ENCODE results near the gene ULK4. TPM values are rescaled to one million over a fixed set of nuclear protein-coding genes. Genes with fewer than 3 reads are reported as not detected.
A peak's percentile ranks its signal among the peaks of the same experiment; 100 is the strongest.
"Not testable (repeated sequence)": the region's sequence is repeated elsewhere in the genome, so short reads cannot be mapped to it uniquely, and the experiment has no call there.

ULK4 gene
- polyA plus RNA-seq (ENCODE audit: insufficient read length in 12 of 12), result 1 to 10 TPM in 10 of 12 donors, not detected in 2; 1.2 to 2.7 (median 2.0) TPM
- long read RNA-seq, donor 1, partial matches to known transcripts, result 0 of 1 reads
- long read RNA-seq, donor 1, other reads (novel, unspliced or antisense), result 0 of 1 reads
- long read RNA-seq, donor 2, result 0 reads
- long read RNA-seq, donor 3, result 0 reads
- long read RNA-seq, donor 4, result 0 reads
- long read RNA-seq, donor 5, partial matches to known transcripts, result 0 of 1 reads
- long read RNA-seq, donor 5, other reads (novel, unspliced or antisense), result 0 of 1 reads
- long read RNA-seq, donor 6, partial matches to known transcripts, result 0 of 1 reads
- long read RNA-seq, donor 6, other reads (novel, unspliced or antisense), result 0 of 1 reads
- long read RNA-seq, donor 7, result 0 reads
- long read RNA-seq, donor 8, result 0 reads
- long read RNA-seq, donor 9, result 0 reads
- long read RNA-seq, donor 10, result 0 reads
- long read RNA-seq, donor 11, result 0 reads

DNA sequence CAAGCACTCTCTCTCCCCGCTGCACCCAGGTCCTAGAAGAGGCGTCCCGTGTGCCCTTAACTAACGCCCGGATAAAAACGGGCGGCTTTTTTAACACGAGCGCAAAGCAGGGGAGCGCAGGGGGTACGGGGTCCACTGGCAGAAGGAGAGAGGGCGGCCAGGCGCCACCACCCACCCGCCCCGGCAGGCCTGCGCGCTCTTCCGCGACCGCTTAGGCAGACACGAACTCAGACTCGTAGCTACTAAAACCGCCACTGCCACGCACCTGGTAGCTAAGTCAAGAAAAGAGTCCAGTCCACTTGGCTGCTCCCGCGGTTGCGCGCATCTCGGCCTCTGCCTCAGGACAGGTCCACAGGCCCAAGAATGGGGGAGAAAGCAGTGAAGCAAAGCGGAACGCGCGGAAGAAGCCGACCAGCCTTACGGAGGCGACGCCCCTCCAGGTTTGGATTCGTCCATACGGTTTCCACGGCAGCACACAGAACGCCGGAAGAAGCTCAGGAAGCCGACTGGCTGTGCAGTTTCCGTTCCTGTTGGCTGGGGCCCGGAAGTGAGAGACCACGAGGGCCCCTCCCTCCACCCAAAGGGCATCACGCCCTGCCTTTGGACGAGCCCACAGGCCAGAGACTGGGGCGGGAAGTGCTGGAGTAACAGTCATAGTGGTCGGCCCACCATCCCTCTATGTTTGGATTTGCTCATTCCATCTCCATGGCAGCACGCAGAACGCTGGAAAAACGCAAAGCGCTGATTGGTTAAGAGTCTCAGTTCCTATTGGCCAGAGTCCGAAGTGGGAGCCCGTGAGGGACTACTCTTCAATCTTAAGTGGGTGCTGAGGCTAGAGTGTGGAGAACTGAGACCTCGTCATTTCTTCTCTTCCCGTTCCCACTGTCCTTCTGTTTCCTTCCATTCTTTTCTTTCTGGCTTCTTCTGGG, at the start of gene ULK4:
ULK4 (minus strand) TSS at position 353 of the 929 bp plus-strand sequence. CDS start 7,344 bp downstream, outside the sequence.
- peak; percentile 99 for DNase-seq

DNA sequence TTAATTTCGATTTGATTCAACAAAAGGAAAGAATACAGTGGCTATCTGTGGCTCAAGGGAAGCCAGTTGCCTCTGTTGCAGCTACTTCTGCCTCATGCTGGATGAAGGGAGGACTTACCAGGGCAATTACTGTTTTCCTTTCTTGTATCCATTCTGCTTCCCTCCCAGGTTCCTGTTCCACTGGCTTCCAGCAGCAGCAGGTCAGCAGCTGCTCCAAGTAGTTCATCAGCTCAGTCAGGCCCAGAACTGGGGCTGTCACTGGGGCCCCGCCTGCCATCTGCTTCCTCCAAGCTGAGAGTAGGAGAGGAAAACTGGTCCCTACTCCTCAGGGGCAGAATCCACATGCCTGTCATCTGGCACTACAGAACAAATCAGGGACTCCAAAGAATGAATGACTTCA, 48.6 kb upstream of the ULK4 start:
- DNase-seq, result no peak

DNA sequence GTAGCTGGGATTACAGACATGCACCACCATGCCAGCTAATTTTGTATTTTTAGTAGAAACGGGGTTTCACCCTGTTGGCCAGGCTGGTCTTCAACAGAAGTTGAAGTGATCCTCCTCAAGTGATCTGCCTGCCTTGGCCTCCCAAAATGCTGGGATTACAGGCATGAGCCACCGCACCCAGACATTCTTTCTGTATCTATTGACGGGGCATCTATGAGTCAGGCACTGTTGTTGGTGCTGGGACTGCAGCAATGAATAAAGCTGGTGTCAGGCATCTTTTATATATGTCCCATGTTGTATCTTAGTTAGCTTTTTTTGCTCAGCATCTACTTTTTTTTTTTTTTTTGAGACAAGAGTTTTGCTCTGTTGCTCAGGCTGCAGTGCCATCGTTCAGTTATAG, 47.6 kb upstream of the ULK4 start:
- no peak for DNase-seq

DNA sequence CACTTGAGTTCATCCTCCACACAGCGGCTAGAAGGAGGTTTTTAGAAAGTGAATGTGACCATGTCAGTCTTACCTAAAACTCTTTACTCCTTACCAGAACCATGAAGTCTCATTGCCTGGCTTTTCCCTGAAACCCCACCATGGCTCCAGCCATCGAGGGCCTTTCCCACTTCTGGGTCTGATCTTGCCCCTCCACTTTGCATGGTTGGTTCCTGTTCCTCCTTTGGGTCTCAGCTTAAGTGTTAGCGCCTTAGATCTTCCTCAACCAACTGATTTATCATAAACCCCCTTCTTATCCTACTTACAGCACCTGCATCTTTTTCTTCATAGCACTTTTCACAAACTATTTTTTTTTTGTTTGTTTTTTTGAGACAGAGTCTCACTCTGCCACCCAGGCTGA, 45.9 kb upstream of the ULK4 start:
- DNase-seq, result no peak

DNA sequence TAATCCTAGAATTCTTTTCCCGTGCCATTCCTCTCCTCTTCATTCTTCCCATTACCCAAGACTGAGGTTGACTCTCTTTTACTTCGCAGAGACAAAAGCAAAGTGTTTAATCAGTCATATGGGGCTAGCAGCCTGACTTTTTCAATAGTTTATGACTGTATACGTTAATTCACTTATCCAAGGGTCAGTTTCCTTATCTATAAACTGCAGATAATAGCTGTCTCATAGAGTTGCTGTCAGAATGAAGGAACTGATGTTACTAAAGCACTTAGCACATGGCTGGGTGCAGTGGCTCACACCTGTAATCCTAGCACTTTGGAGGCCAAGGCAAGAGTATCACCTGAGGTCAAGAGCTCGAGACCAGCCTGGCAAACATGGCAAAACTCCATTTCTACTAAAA, 43.5 kb upstream of the ULK4 start:
- no peak for DNase-seq

DNA sequence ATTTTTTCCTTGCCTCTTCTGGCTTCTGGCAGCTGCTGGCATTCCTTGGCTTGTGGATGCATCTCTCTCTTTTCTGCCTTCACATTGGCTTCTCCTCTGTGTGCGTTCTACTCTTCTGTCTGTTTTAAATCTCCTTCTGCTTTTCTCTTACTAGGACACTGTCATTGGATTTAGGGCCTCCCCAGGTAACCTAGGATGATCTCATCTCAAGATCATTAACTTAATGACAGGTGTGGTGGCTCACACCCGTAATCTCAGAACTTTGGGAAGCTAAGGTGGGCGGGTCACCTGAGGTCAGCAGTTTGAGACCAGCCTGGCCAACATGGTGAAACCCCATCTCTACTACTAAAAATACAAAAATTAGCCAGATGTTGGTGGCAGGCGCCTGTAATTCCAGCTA, 40.9 kb upstream of the ULK4 start:
- DNase-seq, result no peak

DNA sequence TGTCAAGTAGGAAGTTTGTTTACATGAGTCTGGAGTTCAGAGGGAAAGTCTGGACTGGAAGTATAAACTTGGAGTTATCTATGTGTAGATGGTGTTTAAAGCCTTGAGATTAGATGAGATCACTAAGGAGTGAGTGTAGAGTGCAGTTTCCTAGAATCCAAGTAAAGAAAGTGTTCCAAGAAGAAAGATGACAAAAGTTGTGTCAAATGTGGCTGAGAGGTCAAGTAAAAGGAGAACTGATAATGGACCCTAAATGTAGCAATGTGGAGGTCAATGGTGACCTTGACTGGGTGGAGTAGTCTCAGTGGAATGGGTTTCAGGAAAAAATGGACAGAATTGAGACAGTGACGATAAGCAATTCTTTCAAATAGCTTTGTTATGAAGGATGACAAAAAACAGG, 39.9 kb upstream of the ULK4 start:
- no peak for DNase-seq

DNA sequence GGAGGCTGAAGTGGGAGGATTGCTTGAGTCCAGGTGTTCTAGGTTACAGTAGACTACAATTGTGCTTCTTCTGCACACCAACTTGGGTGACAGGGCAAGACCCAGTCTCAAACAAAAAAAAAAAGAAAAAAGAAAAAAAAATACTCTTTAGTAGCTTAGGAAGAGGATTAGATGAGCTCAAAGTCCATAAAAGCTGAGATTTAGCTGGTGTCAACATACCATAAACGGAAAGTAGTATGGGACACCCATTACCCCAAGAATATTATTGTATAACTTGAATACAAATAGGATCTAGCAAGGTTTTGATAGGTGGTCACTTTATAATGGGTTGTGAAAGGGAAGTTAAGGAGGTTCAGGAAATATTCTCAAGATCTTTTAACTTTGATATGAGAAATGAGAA, 38.0 kb upstream of the ULK4 start:
- no peak for DNase-seq

DNA sequence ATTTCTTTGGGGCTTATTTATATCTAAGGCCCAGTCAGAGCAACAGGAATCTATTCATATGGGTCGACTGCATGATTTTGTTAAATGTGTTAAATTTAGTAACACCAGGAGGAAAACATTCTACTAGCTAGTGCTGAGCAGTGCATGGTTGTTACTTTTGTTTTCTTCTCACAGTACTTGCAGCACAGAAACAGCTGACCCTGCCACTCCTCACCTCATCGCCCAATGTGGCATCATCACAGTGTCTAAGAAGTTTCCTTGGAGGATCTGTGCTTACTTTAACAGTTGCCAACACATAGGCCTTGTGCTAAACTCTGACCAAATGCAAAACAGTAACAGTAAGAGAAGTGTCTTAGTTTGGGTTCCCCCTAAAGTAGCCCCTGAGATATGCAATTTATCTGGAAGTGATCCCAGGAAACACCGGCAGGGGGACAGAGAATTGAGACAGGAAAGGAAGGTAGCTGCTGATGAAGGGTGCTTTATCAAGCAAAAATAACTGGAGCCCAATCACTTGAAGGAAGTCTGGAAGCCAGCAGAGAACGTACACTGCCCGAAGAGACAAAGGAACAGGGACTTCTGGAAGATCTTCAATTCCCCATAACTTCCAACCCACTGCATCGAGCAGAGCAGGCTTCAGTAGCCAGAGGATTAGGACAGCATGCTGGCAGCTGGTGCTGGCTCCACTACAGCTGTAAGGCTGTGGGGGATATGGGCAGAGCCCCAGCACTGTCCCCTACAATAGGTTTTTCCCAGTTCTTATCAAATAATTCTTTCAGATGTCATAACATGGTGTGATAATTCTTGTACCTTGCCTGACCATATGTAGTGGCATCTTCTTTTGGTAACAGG, 36.0 kb upstream of the ULK4 start:
- no peak for DNase-seq

DNA sequence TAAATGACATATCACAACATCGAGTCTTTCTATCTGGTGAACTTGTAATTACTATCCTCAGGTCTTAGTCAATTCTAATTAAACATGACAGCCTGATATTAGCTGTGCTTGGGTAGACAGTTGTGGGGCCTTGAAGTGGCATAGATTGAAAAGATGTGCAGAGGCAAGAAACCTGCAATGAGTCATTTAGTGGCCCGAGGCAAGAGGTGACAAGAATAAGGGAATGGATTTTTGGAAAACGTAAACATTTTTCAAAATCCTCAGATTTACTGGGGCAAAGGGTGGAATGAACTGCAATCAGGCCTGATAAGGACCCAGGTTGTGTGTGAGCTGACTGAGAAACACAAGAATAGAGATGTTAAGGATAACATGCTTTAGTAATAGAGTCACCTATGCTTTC, 29.5 kb upstream of the ULK4 start:
- no peak for DNase-seq

DNA sequence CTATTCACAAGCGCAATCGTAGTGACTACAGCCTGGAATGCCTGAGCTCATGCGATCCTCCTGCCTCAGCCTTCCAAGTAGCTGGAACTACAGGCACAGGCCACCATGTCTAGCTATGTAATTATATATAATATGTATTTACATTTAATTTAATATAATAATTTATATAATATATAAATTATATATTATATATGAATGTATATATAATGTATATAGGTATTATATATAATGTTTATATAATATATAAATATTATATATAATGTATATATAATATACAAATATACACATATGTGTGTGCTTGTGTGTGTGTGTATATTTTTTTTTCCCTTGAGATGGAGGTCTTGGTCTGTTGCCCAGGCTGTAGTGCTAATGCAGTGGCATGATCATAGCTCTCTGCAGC, 27.6 kb upstream of the ULK4 start:
- no peak for DNase-seq

DNA sequence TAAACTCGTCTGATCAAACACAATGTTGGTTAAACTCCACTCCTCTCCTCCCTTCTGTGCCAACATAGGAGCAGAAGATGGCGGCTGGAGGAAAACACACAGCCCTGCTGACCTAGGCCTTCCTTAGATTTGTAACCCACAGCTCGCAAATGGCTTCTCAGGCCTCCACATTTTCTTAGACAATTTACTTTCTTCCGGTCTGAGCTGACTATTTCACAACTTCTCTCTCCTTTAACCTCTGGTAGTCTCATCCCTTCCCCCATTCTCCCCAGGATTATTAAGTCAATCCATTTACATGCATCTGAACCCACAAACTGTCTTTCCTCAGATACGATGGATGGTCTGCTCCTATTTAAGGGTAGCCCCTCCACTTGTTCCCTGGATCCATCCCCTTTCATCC, 25.7 kb upstream of the ULK4 start:
- no peak for DNase-seq

DNA sequence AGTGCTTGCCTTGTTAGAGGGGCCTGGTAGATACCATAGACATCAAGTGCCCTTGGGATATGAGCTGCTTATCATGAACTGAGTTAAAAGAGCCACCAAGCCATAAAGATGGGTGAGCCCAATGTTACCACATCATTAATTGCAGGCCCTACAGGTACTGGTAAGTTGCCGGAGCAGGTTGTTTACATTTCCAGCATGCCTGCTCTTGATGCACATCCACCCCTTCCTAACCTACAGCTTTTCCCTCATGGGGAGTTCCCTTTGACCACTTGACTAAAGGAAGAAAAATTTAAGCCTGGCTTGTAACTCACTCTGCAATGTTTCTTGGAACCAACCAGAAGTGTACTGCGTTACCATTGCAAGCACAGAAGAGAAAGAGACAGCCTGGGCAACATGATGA, 24.7 kb upstream of the ULK4 start:
- DNase-seq, result no peak

DNA sequence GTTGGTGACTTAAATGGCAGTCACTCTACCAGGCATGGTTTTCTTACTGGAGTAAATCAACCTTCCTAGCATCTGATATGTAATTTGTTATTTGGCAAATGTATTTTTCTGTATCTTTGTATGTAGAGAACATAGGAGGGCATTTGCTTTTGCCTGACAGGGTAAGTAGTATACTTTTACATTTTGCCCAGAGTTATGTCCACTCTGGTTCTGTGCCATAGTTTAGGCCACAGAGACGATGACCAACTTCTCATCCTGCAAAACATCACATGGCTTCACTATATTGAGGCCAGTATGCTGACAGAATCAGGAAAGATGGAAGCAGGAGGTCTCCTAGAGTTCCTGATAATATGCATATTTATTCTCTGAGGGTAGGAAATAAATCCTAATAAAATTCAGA, 23.1 kb upstream of the ULK4 start:
- no peak for DNase-seq

DNA sequence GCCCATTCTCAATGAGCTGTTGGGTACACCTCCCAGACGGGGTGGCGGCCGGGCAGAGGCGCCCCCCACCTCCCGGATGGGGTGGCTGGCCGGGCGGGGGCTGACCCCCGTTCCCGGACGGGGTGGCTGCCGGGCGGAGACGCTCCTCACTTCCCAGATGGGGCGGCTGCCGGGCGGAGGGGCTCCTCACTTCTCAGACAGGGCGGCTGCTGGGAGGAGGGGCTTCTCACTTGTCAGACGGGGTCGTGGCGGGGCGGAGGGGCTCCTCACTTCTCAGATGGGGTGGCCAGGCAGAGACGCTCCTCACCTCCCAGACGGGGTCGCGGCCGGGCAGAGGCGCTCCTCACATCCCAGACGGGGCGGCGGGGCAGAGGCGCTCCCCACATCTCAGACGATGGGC, 21.2 kb upstream of the ULK4 start:
- DNase-seq, result not testable (repeated sequence)

DNA sequence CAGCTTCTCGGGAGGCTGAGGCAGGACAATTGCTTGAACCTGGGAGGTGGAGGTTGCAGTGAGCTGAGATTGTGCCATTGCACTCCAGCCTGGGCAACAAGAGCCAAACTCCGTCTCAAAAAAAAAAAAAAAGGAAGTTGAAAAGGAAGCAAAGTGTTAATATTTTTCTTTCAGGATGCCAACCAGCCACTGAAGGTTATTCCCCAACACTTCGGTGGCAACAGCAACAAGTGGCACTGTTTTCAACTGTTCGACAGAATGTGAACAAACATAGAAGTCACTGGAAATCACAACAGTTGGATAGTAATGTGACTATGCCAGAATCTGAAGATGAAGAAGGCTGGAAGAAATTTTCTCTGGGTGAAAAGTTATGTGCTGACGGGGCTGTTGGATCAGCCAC, 15.5 kb upstream of the ULK4 start:
- not testable (repeated sequence) for DNase-seq

DNA sequence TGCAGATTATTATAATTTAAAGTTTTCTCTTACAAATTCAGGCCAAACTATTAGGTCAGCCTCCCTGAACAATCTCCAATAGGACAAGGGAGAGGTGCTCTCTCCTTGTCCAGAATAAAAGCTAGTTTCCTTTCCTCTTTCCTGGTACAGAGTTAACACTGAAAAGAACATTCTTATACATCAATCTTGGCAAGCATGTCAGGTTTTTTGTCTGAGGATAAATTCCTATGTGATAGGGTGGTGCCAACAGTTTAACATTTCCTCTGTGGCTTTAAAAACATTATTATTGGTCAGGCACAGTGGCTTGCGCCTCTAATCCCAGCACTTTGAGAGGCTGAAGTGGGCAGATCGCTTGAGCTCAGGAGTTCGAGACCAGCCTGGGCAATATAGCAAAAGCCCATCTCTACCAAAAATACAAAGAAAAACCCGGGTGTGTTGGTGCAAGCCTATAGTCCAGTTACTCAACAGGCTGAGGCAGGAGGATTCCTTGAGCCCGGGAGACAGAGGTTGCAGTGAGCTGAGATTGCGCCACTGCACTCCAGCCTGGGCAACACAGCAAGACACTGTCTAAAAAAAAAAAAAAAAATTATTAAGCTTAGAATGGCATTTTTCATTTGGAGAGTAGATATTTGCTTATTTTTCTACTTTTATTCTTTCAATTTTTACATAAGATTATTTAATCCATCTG, 13.7 kb upstream of the ULK4 start:
- DNase-seq, result no peak

DNA sequence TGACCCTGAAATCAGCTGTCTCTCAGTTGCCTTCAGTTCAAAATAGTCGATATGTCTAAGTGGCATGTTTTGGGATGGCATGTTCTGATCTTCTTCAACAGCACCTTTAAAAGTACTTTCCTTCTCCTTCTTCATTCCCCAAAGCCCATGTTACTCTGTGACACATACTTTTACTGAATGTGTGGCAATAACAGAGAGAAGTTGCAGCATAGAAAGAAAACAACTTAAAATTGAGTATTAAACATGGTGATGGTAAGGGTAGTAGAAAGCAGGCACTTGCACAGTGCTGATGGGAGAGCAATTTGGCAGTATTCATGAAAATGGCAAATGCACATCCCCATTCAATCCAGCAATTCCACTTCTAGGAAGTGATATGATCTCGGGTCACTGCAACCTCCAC, 12.3 kb upstream of the ULK4 start:
- no peak for DNase-seq

DNA sequence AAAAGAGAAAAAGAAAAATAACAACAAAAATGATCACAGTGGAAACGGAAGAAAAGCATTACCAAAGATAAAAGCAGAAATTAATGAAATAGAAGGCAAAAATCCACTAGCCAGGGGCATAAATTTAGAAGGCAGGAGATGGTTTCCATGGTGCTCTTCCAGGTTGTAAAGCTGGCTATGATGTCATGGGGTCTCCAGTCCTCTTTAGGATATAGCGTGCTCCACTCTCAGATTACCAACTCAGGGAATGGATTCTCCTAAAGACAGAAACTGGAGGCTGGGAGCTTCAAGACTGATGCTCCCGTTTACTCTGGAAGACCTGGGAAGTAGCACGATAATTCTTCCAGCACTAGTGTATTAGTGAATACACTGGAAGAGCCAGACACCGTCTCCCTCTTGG, 10.9 kb upstream of the ULK4 start:
- DNase-seq, result no peak

DNA sequence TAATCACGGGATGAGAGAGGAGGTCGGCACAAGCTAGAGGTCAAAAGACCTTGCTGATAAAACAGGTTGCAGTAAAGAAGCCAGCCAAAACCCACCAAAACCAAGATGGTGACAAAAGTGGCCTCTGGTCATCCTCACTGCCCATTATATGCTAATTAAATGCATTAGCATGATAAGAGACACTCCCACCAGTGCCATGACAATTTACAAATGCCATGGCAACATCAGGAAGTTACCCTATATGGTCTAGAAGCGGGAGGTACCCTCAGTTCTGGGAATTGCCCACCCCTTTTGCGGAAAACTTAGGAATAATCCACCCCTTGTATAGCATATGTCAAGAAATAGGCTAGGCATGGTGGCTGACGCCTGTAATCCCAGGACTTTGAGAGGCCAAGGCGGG, 4.3 kb upstream of the ULK4 start:
- no peak for DNase-seq

DNA sequence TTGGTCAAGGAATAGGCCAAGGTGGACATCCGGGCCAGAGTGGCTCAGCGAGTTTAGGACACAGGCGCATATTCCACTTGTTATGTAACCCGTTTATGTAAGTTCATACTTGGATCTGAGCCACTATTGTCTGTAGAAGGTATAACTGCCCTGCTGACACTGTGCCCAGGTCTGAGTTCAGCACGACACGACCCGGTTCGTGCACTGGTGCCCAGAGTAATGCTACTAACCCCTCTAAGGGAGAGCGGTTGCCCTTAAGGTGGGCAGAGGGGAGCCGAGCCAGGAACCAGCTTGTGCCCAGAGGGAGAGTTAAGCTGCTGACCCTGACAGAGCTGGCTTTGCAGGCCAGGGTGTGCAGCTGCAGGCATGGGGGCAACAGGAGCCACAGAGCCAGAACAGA, 1.9 kb upstream of the ULK4 start:
- DNase-seq, result no peak
